Measurements from ENCODE around the gene DIS3L. TPM values are rescaled to one million over a fixed set of nuclear protein-coding genes. Genes with fewer than 3 reads are reported as not detected.
A peak's percentile ranks its signal among the peaks of the same experiment; 100 is the strongest.
"Not testable (repeated sequence)": the region's sequence is repeated elsewhere in the genome, so short reads cannot be mapped to it uniquely, and the experiment has no call there.

Gene DIS3L
- total RNA-seq, 1 donor from 2014 or later, result 43.2 TPM

GRCh38 chr15:66381376-66381775, 88.0 kb downstream of the DIS3L start:
- FAIRE-seq; DNase-seq (ENCODE audit: low spot score in 2 of 2): not testable (repeated sequence)

Small RNAs within 50 kb of the gene (small RNA-seq; reads per million reads assigned to genes)
- gene RF00019 (not detected), gene SCARNA14 (3.5 reads per million, percentile 89 among the genes with 10 or more reads in this experiment)

Other genes with a start within 250 kb of the DIS3L start
- gene MEGF11, start 39.8 kb upstream of the DIS3L start, total RNA-seq, result 4.5 TPM
- 20.8 TPM for gene TIPIN, start 63.1 kb downstream of the DIS3L start, total RNA-seq
- gene MAP2K1, start 93.3 kb downstream of the DIS3L start, total RNA-seq, result 31.0 TPM
- gene SNAPC5, start 204.2 kb downstream of the DIS3L start, total RNA-seq, result 9.4 TPM
- gene RPL4, start 211.3 kb downstream of the DIS3L start, total RNA-seq, result 1,621 TPM
- gene ZWILCH, start 211.8 kb downstream of the DIS3L start, total RNA-seq, result 43.6 TPM